ENCODE data around the gene SNX24. TPM values are rescaled to one million over a fixed set of nuclear protein-coding genes. Genes with fewer than 3 reads are reported as not detected.

The SNX24 gene
- total RNA-seq, 1 experiment from 2014 or later = 13.9 TPM

DNA sequence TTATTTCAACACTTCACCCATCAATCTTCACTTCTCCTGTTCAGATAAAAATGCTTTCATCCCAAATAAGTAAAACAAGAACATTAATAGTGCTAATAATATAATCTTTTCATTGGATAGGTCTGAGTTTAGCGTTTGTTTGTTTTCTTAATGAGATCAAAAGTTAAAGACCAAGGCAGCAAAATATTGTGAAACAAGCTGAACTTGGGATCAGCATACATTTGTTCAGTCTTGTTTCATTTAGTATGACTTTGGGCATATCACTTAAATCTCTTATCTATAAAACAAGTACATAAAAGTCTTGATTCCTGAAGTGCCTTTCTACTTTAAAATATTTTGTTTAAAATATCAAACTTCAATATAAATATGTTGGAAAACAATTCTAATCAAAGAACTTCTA is 13.4 kb upstream of the SNX24 start:
- Histone ChIP-seq H2AFZ (ENCODE audit: low read length) (no peak overlapping the region), H2BK5ac (ENCODE audit: insufficient read length, low read length) (no peak overlapping the region), H3K9ac (ENCODE audit: extremely low read depth, insufficient read length, low read length) (no peak overlapping the region), H3K4me2 (ENCODE audit: insufficient read depth, insufficient read length, low read length) (no peak overlapping the region), H3K56ac (ENCODE audit: insufficient read length, low read depth, low read length) (no peak overlapping the region), H3K79me2 (ENCODE audit: insufficient read depth, low read length) (no peaks in the 10 kb centered on the region), H3K18ac (ENCODE audit: insufficient read length, low read depth, low read length) (no peak overlapping the region), H3K27ac (ENCODE audit: insufficient read length, low read depth, low read length) (no peak overlapping the region), H3K23me2 (ENCODE audit: insufficient read length, low read depth, low read length, poor library complexity, severe bottlenecking) (no peaks in the 10 kb centered on the region), H3K9me3 (ENCODE audit: control insufficient read depth, low read depth, low read length) (no peaks in the 10 kb centered on the region), H3K4me1 (ENCODE audit: insufficient read depth, low read length) (no peaks in the 10 kb centered on the region), H4K91ac (ENCODE audit: insufficient read length, low read depth, low read length) (no peak overlapping the region), H2BK120ac (ENCODE audit: low read depth, low read length, poor library complexity, severe bottlenecking) (no peak overlapping the region), H3T11ph (ENCODE audit: low read length) (no peak overlapping the region), H3K79me1 (ENCODE audit: insufficient read depth, low read depth, low read length, poor library complexity, severe bottlenecking) (no peaks in the 10 kb centered on the region), H4K5ac (ENCODE audit: insufficient read length, low read depth, low read length) (no peak overlapping the region), H4K20me1 (ENCODE audit: control insufficient read depth, insufficient read depth, insufficient read length) (no peaks in the 10 kb centered on the region), H2AK5ac (ENCODE audit: insufficient read length, low read length) (no peak overlapping the region), H3K23ac (ENCODE audit: insufficient read length, low read depth, low read length) (no peak overlapping the region), H3K27me3 (ENCODE audit: insufficient read depth, low read length) (no peaks in the 10 kb centered on the region), H4K8ac (replicated peaks; ENCODE audit: insufficient read length, low read depth, low read length) (no peak overlapping the region), H3K14ac (ENCODE audit: insufficient read depth, low read length) (no peak overlapping the region), H2BK15ac (ENCODE audit: low read depth, low read length) (no peak overlapping the region), H2BK12ac (ENCODE audit: insufficient read length, low read depth, low read length) (no peak overlapping the region), H3K4ac (ENCODE audit: low read depth, low read length) (no peak overlapping the region), H2BK20ac (ENCODE audit: low read depth, low read length, poor library complexity, severe bottlenecking) (no peak overlapping the region)
- no peak for DNase-seq
- H3K36me3 Mint-ChIP-seq (ENCODE audit: insufficient read depth in 1 of 3, low read depth in 3 of 3) = peaks cover 2 to 23% (median 17%) of the 10 kb centered on the region in 3 experiments; a peak in 5 of 7 replicates
- no CpG with 5 or more reads among the region's 1 CpG for WGBS (ENCODE audit: extremely low coverage, insufficient read length, low lambda C conversion rate)
- no peak overlapping the region for H3K4me3 Mint-ChIP-seq
- H3K4me1 Mint-ChIP-seq = no peaks in the 10 kb centered on the region
- H3K9me3 Mint-ChIP-seq = no peaks in the 10 kb centered on the region
- H3K27me3 Mint-ChIP-seq (ENCODE audit: low read depth) = no peaks in the 10 kb centered on the region
- TF ChIP-seq, protein P1, sequence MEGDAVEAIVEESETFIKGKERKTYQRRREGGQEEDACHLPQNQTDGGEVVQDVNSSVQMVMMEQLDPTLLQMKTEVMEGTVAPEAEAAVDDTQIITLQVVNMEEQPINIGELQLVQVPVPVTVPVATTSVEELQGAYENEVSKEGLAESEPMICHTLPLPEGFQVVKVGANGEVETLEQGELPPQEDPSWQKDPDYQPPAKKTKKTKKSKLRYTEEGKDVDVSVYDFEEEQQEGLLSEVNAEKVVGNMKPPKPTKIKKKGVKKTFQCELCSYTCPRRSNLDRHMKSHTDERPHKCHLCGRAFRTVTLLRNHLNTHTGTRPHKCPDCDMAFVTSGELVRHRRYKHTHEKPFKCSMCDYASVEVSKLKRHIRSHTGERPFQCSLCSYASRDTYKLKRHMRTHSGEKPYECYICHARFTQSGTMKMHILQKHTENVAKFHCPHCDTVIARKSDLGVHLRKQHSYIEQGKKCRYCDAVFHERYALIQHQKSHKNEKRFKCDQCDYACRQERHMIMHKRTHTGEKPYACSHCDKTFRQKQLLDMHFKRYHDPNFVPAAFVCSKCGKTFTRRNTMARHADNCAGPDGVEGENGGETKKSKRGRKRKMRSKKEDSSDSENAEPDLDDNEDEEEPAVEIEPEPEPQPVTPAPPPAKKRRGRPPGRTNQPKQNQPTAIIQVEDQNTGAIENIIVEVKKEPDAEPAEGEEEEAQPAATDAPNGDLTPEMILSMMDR (conservative IDR thresholded peaks at IDR 0.05) = no peak
- no peak overlapping the region for H3K27ac Mint-ChIP-seq
